Measurements from ENCODE around the gene C1QTNF2.
"Not testable (repeated sequence)": the region's sequence is repeated elsewhere in the genome, so short reads cannot be mapped to it uniquely, and the experiment has no call there.

Gene C1QTNF2

DNA sequence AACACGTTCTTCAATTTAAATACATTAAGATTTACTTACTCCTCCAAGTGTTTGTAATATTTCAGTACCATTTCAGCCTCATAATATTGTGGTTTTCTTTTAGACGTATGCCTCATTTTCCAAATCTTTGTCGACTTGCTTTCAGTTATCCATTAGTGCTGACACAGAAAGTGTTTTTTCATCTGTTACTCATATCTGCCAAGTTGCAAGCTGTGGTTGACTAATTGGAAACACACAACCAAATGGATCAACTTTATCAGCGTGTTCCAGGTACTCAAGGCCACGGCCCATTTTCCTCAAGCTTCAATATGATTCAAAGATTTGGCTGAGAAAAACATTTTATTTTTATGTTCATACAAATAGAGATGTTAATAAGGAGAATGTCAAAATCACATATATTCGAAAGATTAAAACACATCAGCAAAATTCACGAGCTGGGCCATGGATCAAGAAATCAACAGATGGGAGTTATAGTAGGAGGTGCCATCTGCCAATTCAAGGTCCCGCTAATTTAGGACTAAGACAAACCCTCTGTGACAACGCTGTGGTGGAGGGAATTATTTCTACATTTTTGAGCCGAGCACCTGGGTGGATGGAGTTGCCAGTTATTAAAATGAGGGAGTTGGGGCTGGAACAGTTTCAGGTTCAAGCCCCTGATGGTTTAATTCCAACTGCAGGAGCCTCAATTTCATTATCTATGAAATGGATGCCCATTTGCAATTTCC is 30.9 kb downstream of the C1QTNF2 start:
- DNase-seq, result no peak

DNA sequence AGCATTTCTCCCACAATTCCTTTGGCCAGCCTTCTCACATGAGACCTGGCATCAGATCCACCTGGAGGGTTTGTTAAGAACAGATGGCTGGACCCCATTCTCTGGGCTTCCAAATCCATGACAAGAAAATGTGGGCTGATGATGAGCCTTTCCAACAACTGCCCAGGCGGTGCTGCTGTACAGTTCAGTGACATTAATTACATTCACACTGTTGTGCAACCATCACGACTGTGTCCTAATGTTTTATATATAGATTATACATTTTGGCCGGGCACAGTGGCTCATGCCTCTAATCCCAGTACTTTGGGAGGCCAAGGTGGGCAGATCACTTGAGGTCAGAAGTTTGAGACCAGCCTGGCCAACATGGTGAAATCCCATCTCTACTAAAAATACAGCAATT is 35.7 kb downstream of the C1QTNF2 start:
- DNase-seq, result not testable (repeated sequence)

DNA sequence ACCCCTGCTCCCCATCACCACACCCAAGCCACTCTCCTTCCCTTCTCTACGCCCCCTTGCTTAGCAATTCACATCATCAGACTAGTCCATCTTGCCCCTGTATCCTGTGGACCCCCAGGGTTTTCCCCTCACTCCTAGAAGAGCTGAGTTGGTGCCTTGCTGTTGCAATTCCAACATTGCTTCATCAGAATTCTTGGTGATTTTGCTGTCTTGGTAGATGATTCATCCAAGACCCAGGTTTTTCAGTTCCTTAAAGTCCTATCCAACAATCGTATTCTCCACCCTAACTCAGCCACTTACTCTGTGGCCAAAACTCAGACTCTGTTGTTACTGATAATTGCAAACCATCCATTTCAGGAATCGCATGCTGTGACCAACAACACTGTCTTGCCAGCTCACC is 36.7 kb downstream of the C1QTNF2 start:
- DNase-seq, result no peak

DNA sequence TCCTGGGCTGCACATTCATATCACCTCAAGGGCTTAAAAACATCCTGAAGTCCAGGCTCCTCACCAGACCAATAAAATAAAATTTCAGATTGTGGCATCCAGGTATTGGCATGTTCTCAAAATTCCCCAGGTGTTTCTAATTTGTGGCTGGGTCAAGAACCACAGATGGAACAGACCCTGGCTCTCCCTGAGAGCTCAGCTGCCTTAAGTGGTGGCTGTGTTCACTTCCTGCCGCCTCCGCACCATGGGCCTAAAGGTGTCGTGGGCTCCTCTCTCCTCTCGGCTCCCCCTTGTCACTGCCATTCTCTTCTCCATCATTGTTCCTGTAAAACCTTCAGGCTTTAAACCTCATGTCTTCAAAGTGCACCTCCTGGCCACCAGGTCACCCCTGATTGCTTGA is 40.2 kb downstream of the C1QTNF2 start:
- no peak for DNase-seq

DNA sequence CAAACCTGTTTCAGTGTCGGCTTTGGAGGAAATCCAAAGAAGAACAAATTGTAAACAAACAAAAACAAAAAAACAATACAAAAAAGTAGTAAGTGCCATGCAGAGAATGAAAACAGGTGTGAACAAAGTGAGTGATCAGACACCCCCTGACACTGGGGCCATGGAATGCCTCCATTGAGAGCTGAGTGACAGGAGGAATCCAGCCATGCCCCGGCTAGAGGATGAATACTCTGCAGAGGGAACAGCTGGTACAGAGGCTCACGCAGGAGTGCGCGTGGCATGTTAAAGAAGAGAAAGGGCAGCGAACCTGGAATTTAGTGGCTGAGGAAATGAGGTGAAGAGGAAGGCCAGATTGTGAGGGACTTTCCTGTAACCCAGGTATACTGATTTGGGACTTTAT is 42.6 kb downstream of the C1QTNF2 start:
- no peak for DNase-seq

DNA sequence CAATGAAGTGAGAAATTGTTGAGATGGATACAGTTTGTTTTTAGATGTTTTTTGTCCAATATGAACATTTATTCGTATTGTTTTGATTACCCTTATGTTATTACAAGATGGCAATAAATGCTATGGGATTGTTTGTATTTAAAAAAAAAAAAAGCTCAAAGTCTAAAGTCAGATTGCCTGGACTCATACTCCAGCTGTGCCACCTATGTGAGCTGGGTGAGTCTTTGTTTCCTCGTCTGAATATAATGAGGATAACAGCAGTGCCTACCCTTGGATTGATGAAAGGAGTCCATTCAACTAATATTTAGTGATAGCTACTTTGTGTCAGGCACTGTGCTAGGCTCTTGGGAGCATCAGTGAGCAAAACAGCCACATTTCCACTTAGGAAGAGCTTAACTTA is 43.4 kb downstream of the C1QTNF2 start:
- DNase-seq, result no peak

DNA sequence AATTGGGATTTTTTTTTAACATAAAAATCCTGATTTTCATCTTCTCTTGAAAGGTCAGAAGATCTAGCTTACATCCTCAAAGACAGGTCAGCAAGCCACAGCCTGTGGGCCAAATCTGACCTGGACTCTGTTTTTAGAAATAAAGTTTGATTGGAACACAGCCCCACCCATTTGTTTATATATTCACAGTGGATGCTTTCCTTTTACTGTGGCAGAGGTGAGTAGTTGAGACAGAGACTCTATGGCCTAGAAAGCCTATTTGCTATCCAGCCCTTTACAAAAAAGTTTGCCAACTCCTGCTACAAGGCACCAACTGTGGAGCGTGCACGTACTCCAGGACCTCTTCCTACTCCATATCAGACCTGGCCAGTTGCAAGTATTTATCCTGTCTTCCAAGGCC is 44.7 kb downstream of the C1QTNF2 start:
- no peak for DNase-seq

DNA sequence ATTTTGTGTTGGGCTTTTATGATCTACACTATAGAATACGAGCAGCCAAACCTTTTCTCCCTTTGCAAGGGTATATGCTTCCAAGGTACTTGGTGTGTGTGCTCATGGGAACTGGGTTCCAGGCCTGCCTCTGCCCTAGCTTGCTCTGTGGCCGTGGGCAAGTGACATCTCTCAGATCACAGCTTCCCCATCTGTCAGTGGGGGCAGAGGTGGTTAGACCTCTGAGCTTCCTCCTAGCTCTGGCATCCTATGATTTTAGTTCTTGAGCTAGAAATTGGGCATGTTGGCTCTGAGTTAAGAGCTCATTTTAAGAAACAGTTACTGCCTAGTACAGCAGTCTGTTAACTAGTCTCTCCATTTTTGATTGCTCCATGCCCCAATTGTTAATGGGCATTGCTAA is 45.5 kb downstream of the C1QTNF2 start:
- no peak for DNase-seq

DNA sequence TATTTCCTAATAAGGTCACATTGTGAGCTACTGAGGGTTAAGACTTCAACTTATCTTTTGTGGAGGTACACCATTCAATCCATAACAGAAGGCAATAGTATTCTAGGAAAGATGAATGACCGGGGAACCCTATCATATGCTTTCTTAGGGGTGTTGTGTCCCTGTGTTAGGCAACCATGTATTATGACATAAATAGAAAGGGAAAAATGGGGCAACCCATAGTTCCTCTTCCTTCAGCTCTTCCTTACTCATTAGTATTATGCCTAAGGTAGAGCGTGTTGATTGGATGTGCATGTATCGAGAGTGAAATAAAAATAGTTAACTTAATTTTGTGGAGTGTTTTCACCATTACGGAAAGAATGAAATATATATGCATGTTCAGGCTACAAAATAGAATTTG is 52.0 kb downstream of the C1QTNF2 start:
- DNase-seq, result no peak

DNA sequence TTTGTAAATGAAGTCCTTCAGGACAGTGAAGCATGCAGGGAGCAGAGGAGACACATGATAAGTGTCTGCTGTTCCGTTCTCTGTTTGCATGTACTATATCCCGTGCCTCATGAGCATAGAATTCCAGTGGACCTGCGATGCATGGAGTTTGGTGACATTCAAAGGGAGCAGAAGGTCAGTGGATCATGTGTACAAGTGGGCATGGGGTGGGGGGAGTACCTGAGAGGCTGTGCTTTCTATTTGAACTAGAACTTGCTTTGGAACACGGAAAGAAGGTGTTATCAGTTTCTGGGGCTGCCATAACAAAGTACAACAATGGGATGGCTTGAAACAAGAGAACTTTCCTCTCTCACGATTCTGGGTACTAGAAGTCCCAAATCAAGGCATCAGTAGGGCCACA is 53.0 kb downstream of the C1QTNF2 start:
- DNase-seq, result no peak

DNA sequence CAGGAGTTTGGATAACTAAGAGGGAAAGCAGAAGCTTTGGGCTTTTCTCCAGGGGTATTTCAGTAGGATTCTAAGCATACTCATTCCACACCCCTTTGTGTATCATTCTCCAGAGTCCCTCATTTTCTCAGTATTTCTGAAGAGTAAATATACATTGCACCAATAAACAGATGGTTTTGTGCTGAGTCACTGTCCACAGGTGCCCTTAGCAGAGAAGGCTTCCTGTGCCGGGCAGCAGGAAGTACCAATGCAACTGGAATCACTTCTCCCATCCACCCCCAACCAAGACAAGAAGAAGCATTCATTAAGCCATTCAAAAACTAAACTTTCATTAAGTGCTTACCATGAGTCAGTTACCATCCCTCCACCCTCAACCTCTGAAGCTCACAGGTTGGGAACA is 54.5 kb downstream of the C1QTNF2 start:
- DNase-seq, result no peak

DNA sequence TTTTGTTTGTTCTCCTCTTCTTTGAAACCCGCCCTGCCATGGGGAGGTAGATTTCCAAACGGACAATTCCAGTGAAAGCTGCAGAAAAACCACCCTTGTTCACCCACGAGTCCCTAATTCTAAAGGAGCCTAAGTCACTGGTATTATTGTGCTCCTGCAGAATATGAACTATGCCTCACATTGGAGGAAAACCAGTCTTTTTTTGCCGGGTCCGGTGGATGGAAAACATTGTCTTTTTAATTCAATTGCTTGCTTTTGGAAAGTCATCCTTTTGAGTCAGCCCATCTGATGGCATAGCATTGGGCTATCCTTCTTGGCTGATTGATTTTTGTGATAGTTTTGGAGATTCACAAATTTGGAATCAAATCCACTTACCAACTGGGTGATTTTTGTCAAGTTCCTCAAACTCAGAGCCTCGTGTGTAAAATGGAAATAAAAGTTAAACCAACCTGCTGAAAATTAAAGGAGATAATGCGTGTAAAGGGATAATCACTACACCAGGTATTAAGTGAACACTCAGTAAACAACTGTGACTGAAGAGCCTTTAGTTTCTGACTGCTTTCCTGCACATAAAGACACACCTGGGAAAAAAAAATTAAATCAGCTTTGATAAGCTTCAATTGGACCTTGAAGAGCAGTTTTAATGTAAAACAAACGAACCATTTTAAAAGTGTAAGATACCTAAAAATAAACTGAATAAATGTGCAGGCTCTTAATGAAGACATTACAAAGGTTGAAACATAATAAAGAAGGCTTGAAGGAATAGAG is 57.3 kb downstream of the C1QTNF2 start:
- DNase-seq, result no peak

DNA sequence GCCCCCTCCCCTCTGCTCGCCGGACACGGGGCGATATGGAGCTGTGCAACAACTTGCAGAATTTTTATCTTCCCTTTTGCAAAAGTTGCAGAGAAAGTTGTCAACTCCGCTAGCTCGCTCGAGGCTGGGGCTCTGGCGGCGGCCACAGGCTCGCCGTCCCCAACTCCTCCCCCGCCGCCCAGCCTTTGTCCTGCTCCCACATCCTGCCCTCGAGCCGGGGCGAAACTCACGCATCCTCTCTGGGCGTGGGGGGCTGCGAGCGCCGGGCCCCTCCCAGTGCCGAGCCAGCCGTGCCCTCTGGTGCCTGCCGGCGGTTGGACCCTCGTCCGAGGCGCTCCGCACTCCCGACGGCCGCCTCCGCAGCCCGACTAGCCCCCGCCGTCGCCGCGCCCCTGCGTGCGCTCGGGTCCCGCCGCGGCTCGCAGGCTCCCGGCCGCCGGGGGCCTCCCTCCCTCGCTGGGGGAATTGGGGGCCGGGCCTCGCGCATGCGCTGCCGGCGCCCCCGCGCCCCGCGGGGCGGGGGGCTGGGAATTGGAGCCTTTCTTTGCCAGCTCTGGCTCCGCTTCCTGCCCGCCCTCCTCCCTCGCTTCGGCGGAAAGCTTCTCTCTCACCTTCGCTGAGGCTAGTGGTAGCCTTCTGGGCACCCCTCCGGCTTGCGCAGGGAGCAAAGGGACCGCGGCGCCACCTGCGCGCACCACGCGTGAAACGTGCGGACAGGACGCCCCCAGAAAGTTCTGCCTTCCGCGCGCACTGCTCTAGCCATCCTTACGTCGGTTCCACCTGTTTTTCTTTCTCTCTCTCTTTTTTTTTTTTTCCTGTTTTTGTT is 58.1 kb downstream of the C1QTNF2 start, which contains the start of gene CCNJL:
Gene CCNJL (minus strand): TSS at position 431 of the 826 bp plus-strand sequence. CDS start 641 bp downstream, outside the sequence.
- DNase-seq, result peak; percentile 18

DNA sequence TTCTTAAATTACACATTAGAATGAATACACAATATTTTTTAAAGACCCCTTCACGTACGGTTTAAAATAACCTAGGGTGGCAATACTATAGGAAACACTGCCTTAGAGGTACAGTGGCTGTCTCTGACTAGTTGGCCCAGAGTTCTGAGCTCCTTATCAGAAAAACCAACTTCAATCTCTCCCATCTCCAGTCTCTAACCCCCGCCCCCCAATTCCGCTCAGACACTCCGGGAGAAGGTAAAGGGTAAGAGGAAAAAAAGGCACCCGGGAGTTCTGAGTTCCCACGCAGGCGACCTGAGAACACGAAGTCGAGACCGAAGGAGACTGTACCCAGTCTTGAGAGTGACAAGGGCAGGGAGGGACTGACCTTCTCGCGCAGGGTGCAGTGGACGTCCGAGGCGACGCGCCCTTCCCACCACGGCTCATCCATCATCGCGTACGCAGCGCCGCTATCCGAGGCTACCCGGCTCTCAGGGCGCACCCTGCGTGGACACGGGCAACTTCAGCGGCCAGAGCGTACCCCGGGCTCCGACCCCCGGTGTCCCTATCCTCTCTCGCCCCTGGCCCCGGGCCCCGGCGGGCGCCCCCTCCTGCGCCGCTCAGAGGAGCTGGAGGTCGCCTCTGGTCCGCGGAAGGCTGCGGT is 58.8 kb downstream of the C1QTNF2 start:
- DNase-seq, result no peak

DNA sequence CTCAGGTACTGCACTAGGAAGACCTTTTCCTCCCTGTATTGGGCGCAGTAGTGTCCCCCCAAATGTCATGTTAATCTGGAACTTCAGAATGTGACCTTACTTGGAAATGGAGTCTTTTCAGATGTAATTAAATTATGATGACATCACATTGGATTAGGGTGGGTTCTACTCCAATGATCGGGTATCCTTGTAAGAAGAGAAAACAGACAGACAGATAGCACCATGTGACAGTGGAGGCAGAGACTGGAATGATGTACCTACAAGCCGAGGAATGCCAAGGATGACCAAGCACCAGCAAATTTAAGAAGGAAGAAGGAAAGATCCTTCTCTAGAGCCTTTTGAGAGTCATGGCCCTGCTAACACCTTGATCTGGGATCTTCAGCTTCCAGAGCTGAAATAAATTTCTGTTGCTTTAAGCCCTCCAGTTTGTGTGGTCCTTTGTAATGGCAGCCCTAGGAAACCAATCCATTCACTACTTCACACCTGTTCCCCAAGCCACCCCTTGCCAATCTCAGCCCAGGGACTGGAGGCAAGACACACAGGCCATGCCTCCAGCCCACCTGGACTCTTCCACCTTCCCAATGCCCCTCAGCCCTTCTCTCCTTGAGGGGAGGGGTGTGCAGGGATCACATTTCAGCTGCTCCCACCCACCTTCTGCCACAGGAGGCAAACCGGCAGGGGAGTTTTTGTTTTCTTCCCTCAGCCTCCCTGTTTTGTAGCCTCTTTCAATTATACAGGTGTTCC is 59.7 kb downstream of the C1QTNF2 start:
- DNase-seq, result no peak

DNA sequence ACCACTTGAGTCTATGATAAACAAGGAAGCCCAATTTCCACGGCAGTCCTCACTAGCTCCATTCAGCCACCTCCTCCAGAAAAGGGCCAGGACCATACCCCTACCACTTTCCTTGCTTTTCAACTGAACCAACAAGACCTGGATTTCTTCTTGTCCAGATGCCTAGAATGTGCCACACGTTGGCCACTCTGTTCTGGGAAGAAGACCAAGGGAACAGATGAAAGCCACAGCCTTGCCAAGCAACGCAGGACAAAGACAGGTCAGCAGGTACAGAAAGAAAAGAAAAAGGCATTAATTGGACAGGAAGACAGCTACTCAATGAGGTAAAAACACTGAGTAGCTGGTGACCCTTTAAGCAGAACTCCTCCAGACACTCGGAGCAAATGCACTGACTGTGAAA is 60.3 kb downstream of the C1QTNF2 start:
- no peak for DNase-seq

DNA sequence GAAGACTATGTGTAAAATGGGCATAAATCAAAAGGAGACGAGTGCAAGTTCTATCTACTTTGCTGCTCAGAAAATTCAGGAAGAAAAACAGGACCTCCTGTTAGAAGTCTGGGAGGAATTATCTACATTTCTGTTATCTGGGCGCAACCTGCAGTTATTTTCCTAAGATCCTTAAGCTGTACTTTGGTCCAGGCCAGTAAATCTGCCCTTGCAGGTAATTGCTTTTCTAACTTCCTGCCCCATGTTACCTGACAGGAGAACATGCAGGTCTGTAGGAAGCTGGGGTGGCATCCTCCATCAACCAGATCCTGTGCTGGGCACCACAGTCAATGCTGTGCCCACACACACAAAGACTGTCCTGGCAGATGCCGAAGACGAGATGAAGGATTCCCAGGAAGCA is 63.7 kb downstream of the C1QTNF2 start:
- DNase-seq, result no peak

DNA sequence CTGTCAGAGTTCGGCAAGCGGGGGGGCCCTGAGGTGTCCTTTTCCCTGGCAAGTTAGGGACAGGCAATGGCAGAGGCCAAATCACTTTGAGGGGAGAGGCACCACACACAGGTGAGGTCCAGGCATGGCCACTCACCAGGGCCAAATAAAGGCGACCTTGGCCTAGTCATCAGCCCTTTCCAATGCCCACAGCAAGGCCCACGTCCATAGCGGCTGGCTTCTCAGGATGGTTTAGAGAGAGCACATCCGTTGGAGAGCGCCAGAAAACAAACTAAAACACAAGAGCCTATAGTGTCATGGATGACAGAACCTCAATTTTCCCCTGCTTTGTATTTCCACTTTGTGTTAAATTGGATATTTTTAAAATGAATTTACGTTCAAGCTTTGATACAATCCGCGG is 65.1 kb downstream of the C1QTNF2 start:
- no peak for DNase-seq

DNA sequence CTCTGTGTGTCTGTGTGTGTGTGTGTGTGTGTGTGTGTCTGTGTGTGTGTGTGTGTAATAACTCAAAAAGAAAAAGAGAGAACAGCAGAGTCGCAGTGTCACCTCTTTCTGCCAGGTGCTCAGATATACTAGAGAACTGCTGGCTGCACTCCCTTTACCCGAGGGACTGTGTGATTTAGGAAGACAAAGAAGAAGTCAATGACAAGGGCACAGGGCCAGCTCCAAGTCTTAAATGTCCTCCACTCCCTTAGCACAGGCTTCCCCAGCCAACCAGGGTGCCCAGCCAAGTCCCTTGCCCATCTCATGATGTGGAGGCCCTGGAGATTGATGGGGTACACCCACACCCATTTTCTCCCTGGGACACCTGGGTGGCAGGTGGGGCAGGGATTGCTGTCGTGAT is 66.7 kb downstream of the C1QTNF2 start:
- no peak for DNase-seq

DNA sequence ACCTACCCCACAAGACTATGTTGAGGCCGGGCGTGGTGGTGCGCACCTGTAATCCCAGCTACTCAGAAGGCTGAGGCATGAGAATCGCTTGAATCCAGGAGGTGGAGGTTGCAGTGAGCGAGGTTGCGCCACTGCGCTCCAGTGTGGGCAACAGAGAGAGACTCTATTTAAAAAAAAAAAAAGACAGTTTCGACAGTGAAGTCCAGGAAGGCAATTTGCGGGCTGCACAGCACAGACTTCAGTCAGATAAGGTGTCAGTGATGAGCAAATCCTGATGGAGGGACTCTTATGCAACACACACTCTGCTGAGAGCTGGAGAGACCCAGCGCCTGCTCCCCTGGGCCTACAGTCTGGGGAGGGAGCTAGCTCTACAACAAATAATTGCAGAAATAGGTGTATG is 72.2 kb downstream of the C1QTNF2 start:
- DNase-seq, result no peak

DNA sequence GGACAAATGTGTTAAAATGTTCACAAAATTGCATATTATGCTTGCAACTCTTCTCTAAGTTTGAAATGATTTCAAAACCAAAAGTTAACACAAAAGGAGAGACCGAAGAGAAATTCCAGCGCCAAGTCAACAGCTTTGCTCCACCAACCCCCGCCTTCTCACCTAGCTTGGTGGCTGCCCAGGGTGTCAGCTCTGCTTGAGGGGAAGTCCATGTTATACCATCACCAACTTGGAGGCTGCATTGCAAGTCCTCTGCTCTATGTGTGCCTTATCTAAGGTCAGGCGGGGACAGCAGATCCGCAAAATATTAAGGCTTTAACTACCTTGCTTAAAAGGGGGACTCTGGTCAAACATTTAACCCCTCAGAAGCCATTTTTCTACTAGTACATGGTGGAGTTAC is 72.7 kb downstream of the C1QTNF2 start:
- DNase-seq, result no peak
